ENCODE results near the gene TCP1.

The TCP1 gene

GRCh38 chr6:159790956-159791598 lies 1.7 kb upstream of the TCP1 start:
- DNase-seq (ENCODE audit: low spot score) = no peak
- in situ Hi-C loops (cut with MboI; ENCODE audit: low pct_unique_long_range_greater_than_20kb, low sequenced_read_pairs, unreplicated experiment) = no loop called here
- no peak for TF ChIP-seq CTCF (IDR thresholded peaks at IDR 0.05; ENCODE audit: extremely low read depth, insufficient read depth, missing control alignments)

- peak; percentile 95 for DNase-seq (ENCODE audit: low spot score)
- no peak for TF ChIP-seq CTCF (IDR thresholded peaks at IDR 0.05; ENCODE audit: extremely low read depth, insufficient read depth, missing control alignments)
- in situ Hi-C loops (cut with MboI; ENCODE audit: low pct_unique_long_range_greater_than_20kb, low sequenced_read_pairs, unreplicated experiment) = no loop called here
These were observed 950 bp upstream of the TCP1 start, which contains the start of gene MRPL18 for GRCh38 chr6:159790149-159790955. TSS of gene MRPL18 (plus strand) at chr6:159790467. CDS start at chr6:159790588, 121 bp downstream.

GRCh38 chr6:159788753-159789376 lies 537 bp downstream of the TCP1 start:
- peak; percentile 50 for DNase-seq (ENCODE audit: low spot score)
- in situ Hi-C loops (cut with MboI; ENCODE audit: low pct_unique_long_range_greater_than_20kb, low sequenced_read_pairs, unreplicated experiment) = no loop called here
- TF ChIP-seq CTCF (IDR thresholded peaks at IDR 0.05; ENCODE audit: extremely low read depth, insufficient read depth, missing control alignments) = no peak

GRCh38 chr6:159788276-159788675 lies 1.1 kb downstream of the TCP1 start:
- no peak for DNase-seq (ENCODE audit: low spot score)
- in situ Hi-C loops (cut with MboI; ENCODE audit: low pct_unique_long_range_greater_than_20kb, low sequenced_read_pairs, unreplicated experiment) = no loop called here
- no peak for TF ChIP-seq CTCF (IDR thresholded peaks at IDR 0.05; ENCODE audit: extremely low read depth, insufficient read depth, missing control alignments)

- TF ChIP-seq CTCF (IDR thresholded peaks at IDR 0.05; ENCODE audit: extremely low read depth, insufficient read depth, missing control alignments) = no peak
- in situ Hi-C loops (cut with MboI; ENCODE audit: low pct_unique_long_range_greater_than_20kb, low sequenced_read_pairs, unreplicated experiment) = no loop called here
- DNase-seq (ENCODE audit: low spot score) = no peak
These were observed 10.8 kb downstream of the TCP1 start for GRCh38 chr6:159778542-159779103.

- in situ Hi-C loops (cut with MboI; ENCODE audit: low pct_unique_long_range_greater_than_20kb, low sequenced_read_pairs, unreplicated experiment) = no loop called here
- DNase-seq (ENCODE audit: low spot score) = no peak
- TF ChIP-seq CTCF (IDR thresholded peaks at IDR 0.05; ENCODE audit: extremely low read depth, insufficient read depth, missing control alignments) = no peak
These were observed 11.3 kb downstream of the TCP1 start for GRCh38 chr6:159778131-159778530.

Measured in GM13977 (cell line).